Motor neuron (in vitro differentiated cells): Measurements from ENCODE around the gene ANO4. TPM values are rescaled to one million over a fixed set of nuclear protein-coding genes. Genes with fewer than 3 reads are reported as not detected.

Experiments used
- ATAC-seq, 8 experiments: fragments of 200-7000 bp; cut with Tn5 transposase; replicated peaks in 6 of 8; 2 replicates each; pipeline ENCODE4 v1.8.0; 2021; ENCODE audit warnings: mild to moderate bottlenecking in 8 of 8, moderate library complexity in 8 of 8
- H3K27ac ChIP-seq, 2 donors: fragments of 250-450 bp; sonication (Bioruptor Pico); 2 replicates each; pipeline ENCODE4 v1.9.0; 2021; ENCODE audit warnings: antibody characterized with exemption in 2 of 2, mild to moderate bottlenecking in 2 of 2, moderate library complexity in 1 of 2
- H3K4me1 ChIP-seq, 2 donors: fragments of 250-450 bp; sonication (Bioruptor Pico); replicated peaks in 1 of 2; 2 replicates each; pipeline ENCODE4 v1.6.1; 2021; ENCODE audit warnings: antibody characterized with exemption in 2 of 2, mild to moderate bottlenecking in 2 of 2, moderate library complexity in 1 of 2
- H3K4me3 ChIP-seq, 5 donors: fragments of 250-450 bp; sonication (Bioruptor Pico); 2 replicates each; pipeline ENCODE4 v1.9.0; 2021; ENCODE audit warnings: antibody characterized with exemption in 5 of 5, mild to moderate bottlenecking in 5 of 5, moderate library complexity in 4 of 5
- WGBS, 10 experiments: fragments of 450-650 bp; shearing (Covaris generic); methylation state at CpG; one replicate each; pipeline ENCODE4 v1.0.0; 2022; 5-methylcytosine and 5-hydroxymethylcytosine counted together
- in situ Hi-C, 9 experiments: fragments of 400-800 bp; cut with MboI; loops; one replicate each; pipeline ENCODE4 v1.15.0; 2021; ENCODE audit warnings: low sequenced_read_pairs in 9 of 9, low pct_unique_long_range_greater_than_20kb in 2 of 9; ENCODE audit not compliant: unreplicated experiment in 9 of 9
- total RNA-seq, 8 experiments: library from RNA; unstranded; fragments of 300-600 nt; gene quantifications; 2 replicates each; pipeline versions ENCODE4 v1.2.3 to v1.2.4, GENCODE V29; 2022

Gene ANO4
- total RNA-seq, 8 experiments from 2014 or later = 0.76 to 27.3 (median 1.7) TPM; not detected in 1

DNA sequence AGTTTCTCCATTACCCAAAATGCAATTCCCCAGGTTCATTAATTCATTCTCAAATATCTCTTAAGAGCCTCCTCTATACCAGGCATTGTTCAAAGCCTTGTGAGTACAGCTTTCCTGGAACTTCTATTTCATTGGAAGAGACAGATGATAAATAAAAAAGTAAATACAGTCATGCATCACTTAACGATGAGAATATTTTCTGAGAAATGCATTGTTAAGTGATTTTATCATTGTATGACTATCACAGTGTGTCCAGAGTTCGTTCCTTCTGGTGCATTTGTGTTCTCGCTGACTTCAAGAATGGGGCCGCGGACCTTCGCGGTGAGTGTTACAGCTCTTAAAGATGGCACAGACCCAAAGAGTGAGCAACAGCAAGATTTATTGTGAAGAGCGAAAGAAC lies 66.0 kb downstream of the ANO4 start:
- ATAC-seq = no peak
- in situ Hi-C loops = no loop called here
- no peak overlapping the region for H3K4me3 ChIP-seq
- H3K4me1 ChIP-seq = no peaks in the 10 kb centered on the region
- WGBS, 10 experiments = 40 to 100% (median 91%) methylated on average over 1 to 8 of the region's 8 CpGs; no CpG with 5 or more reads in 1 of the 10 experiments
- no peak overlapping the region for H3K27ac ChIP-seq

DNA sequence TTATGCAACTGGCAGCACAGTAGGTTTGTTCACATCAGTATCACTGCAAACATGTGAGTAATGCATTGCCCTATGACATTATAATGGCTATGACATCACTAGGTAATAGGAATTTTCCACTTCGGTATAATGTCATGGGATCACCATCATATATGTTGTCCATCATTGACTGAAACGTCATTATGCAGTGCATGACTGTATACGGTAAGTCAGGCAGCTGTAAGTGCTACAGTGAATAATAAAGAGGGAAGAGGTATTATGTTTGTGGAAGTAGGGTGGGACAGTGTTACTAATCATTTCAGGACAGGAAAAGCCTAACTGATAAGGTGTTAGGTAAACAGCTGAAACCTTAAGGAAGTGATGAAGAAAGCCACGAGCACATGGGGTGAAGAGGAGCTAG lies 68.1 kb downstream of the ANO4 start:
- H3K4me3 ChIP-seq = no peak overlapping the region
- ATAC-seq = peak in 3 of 8 experiments; percentile 69 to 76 (median 74)
- WGBS, 10 experiments = 20 to 94% (median 79%) methylated on average over 1 to 4 of the region's 4 CpGs; no CpG with 5 or more reads in 1 of the 10 experiments
- in situ Hi-C loops = no loop called here
- no peaks in the 10 kb centered on the region for H3K4me1 ChIP-seq
- H3K27ac ChIP-seq = no peak overlapping the region

DNA sequence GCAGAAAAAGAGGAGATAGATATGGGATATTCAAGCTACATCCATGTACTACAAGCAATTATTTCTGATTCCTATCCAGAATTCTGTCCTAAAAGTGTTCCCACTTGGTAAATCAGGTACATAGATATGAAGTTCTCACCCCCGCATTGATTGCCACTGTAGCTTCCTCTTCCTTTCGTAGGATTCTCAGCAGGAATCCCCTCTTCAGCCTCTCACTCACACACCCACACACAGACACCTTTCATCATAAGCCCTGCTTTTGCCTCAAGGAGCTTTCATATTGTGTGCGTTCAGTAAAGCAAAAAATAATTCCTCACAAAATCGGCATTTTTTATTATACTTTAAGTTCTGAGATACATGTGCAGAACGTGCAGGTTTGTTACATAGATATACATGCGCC lies 69.8 kb downstream of the ANO4 start:
- no peak for ATAC-seq
- H3K4me1 ChIP-seq = no peaks in the 10 kb centered on the region
- WGBS, 10 experiments = 62 to 100% (median 90%) methylated on average over 1 to 6 of the region's 6 CpGs; no CpG with 5 or more reads in 1 of the 10 experiments
- no peak overlapping the region for H3K4me3 ChIP-seq
- in situ Hi-C loops = no loop called here
- no peak overlapping the region for H3K27ac ChIP-seq

DNA sequence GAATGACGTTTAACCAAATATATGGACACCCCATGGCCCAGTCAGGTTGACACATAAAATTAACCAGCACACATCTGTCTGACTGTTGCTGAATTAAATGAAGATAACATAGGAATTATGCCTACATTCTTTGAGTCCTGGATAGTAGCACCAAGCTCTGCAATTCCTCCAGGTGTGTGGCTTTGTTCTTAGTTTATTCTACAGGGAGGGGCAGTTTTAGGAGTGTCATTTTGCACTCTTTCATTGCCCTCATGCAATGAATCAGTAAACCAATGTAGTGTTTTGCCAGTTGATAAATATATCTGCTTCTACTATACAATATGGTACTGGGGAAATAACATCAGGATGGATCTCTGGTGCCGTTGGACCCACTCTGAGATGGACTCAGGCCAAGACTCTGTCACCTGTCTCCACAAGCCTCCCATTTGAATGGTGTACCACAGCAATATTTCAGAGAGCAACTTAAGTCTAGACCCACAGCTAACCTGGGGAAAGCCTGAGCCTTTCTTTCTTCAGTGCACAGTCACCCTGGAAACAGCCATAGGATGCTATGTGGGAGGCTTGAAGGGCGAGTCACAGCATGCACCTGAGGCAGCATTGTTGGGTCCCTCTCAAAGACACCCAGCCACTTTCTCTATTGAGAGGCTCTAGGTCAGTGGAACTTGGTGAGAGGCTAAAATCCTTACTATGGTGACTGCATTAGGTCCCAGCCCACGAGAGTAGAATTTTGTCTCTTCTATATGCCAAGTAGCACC lies 73.2 kb downstream of the ANO4 start:
- no peaks in the 10 kb centered on the region for H3K4me1 ChIP-seq
- no peak for ATAC-seq
- WGBS, 10 experiments = 0 to 94% (median 67%) methylated on average over 1 to 4 of the region's 4 CpGs; no CpG with 5 or more reads in 1 of the 10 experiments
- no peak overlapping the region for H3K27ac ChIP-seq
- no peak overlapping the region for H3K4me3 ChIP-seq
- in situ Hi-C loops = no loop called here

DNA sequence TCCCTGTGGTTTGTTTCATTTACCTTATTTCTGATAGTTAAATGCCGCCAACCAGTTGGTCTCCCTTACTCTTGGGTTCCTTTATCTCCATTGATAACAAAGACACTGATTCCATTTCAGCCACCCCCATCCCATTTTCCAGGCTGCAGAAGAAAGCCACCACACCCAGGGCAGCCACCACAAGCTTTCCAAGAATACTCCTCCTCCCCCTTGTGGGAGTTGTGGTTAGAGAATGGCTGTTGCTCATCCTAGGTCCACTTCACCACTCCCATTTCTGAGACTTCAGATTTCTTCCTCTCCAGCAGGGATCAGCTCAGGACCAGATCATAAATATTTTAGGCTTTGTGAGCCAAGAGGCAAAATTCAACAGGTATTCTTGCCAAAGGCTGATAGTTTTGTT lies 73.9 kb downstream of the ANO4 start:
- Histone ChIP-seq H3K27ac (no peak overlapping the region), H3K4me1 (no peaks in the 10 kb centered on the region), H3K4me3 (no peak overlapping the region)
- in situ Hi-C loops = no loop called here
- peak in 2 of 8 experiments; percentile 100 for ATAC-seq
- WGBS, 10 experiments = 17 to 100% (median 92%) methylated on average over 1 of the region's 1 CpG; no CpG with 5 or more reads in 3 of the 10 experiments

DNA sequence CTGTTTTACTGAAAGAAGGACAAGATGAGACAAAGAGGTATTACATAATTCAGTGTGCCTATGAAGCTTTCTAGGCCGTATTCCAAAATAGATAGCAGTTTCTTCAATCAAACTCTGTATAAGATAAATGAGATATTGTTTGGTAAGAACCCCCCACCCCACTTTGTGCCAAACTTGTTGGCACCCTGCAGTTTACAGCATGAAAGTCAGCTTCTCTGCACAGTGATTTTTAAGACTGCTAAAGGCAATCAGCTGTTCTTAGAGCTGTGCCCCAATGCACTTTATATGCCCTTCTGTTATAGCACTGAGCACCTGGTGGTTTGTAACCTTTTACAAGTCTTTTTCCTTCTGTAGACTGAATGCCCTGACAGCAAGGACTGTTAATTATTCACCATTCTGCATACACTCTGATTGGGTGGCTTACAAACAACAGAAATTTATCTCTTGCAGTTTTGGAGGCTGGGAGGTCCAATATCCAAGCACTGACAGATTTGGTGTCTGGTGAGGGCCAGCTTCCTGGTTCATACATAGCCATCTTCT lies 76.7 kb downstream of the ANO4 start:
- no peaks in the 10 kb centered on the region for H3K4me1 ChIP-seq
- in situ Hi-C loops = no loop called here
- no peak overlapping the region for H3K4me3 ChIP-seq
- no peak overlapping the region for H3K27ac ChIP-seq
- WGBS, 10 experiments = 20 to 80% (median 40%) methylated on average over 1 of the region's 1 CpG; no CpG with 5 or more reads in 5 of the 10 experiments
- ATAC-seq = no peak

DNA sequence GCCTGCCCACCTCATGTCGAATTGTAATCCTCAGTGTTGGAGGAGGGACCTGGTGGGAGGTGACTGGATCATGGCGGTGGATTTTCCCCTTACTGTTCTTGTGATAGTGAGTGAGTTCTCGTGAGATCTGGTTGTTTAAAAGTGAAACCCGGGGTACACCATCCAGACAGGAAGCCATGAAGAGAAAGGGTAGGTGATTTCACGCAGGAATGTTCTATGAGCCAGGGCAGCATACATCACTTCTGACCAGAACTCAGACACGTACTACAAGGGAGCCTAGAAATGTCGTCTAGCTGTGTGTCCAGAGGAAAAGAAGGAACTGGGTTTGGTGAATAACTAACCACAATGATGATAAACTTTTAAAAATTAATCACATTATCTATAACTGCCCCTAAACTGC lies 80.6 kb downstream of the ANO4 start:
- no peak for ATAC-seq
- 55 to 100% (median 89%) methylated on average over 1 to 5 of the region's 7 CpGs; no CpG with 5 or more reads in 3 of the 10 experiments for WGBS, 10 experiments
- H3K4me3 ChIP-seq = no peak overlapping the region
- no peaks in the 10 kb centered on the region for H3K4me1 ChIP-seq
- no peak overlapping the region for H3K27ac ChIP-seq
- in situ Hi-C loops = no loop called here

DNA sequence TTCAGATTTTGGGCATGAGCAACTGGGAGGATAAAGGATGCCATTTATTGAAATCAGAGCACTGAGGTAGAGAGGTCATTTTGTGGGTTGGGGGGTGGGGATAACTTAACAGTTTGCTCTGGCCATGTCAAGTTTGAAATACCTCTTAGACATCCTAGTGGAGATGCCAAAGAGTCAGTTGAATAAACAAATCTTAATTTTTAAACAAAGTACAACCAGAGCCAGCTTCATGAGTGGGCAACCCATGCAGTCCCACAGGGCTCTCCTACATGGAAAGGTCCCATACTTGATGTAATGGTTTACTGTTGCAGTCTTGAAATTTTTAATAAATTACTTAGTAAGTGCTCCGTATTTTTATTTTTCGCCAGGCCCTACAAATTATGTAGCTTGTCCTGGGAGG lies 81.2 kb downstream of the ANO4 start:
- ATAC-seq = no peak
- in situ Hi-C loops = no loop called here

DNA sequence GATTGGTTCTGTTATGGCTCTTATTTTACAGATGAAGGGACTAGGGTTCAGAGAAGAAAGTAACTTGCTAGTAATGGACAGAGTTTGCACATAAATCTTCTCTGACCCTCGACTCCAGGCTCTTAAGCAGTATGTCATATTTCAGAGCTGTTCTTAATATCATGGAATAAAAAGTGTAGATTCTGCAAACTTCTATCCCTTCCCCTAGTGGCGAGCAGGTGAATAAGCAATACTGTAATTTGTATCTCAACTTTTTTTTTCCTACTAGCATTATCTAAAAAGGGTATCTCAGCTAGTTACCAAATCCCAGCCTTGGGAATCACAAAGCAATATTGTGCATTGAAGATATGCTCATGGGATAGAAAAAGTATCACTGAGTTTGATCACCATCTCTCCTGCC lies 83.2 kb downstream of the ANO4 start:
- ATAC-seq = no peak
- Histone ChIP-seq H3K4me3 (no peak overlapping the region), H3K4me1 (no peaks in the 10 kb centered on the region), H3K27ac (no peak overlapping the region)
- in situ Hi-C loops = no loop called here
- 0 to 86% (median 17%) methylated on average over 1 to 2 of the region's 2 CpGs; no CpG with 5 or more reads in 1 of the 10 experiments for WGBS, 10 experiments

More for the DNA sequence above, 81.2 kb downstream of the ANO4 start:
- 17 to 100% (median 83%) methylated on average over 1 to 2 of the region's 2 CpGs; no CpG with 5 or more reads in 1 of the 10 experiments for WGBS, 10 experiments
- Histone ChIP-seq H3K4me3 (no peak overlapping the region), H3K27ac (no peak overlapping the region), H3K4me1 (no peaks in the 10 kb centered on the region)

DNA sequence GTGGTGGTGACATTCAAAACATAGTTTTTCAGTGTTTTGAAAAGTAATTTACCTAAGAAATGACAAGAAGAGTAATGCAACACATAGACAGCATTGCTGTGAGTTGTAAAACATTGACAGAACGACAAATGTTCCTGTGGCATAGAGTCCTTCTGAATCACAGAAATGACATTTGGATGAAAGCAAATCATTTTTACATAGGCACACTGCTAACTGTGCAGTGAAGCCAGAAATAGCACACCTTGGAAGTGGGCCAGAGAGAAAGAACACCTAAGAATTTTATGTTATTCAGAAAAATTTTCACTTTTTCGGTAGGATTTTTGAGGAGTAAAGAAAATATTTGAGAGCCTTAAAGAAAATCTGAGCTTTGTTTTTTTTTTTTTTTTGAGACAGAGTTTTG lies 100.6 kb downstream of the ANO4 start:
- 41 to 100% (median 83%) methylated on average over 1 to 2 of the region's 2 CpGs; no CpG with 5 or more reads in 1 of the 10 experiments for WGBS, 10 experiments
- Histone ChIP-seq H3K27ac (no peak overlapping the region), H3K4me1 (no peaks in the 10 kb centered on the region), H3K4me3 (no peak overlapping the region)
- in situ Hi-C loops = no loop called here
- no peak for ATAC-seq

DNA sequence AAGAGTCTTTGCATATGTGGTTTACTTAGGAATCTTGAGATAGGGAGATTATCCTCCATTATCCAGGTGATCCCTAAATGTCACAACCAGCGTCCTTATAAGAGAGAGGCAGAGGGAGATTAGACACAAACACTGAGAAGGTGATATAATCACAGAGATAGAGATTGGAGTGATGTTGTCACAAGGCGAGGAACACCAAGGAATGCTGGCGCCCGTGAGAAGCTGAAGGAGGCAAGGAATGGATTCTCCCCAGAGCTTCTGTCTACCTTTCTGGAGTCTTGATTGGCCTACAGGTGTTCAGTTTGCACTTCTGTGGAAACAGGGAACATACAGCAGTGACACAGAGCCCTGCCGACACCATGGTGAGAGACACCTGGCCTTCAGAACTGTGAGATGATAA lies 101.6 kb downstream of the ANO4 start:
- no peak for ATAC-seq
- 40 to 100% (median 72%) methylated on average over 1 to 5 of the region's 5 CpGs; no CpG with 5 or more reads in 2 of the 10 experiments for WGBS, 10 experiments
- H3K4me1 ChIP-seq = no peaks in the 10 kb centered on the region
- no peak overlapping the region for H3K27ac ChIP-seq
- in situ Hi-C loops = no loop called here
- H3K4me3 ChIP-seq = no peak overlapping the region

DNA sequence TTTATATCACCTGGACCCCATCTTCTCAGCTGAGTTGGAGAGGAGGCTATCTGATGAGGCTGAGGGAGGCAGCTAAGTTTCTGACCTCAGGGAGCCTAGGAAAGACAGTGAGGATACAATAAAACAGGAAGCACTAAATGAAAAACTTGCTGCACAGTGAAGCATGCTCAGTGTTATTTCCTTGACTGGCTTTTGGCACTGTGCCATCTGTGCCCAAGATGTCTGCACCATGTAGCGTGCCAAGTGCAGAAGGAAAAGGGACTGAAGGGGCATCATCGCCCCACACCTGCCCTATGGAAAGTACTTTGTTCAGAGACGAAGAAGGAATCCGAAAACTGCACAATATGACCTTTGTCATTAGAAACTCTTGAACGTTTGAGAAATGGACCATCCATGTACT lies 102.7 kb downstream of the ANO4 start:
- Histone ChIP-seq H3K4me3 (no peak overlapping the region), H3K27ac (no peak overlapping the region), H3K4me1 (no peaks in the 10 kb centered on the region)
- 50 to 100% (median 84%) methylated on average over 2 to 5 of the region's 5 CpGs; no CpG with 5 or more reads in 1 of the 10 experiments for WGBS, 10 experiments
- ATAC-seq = no peak
- in situ Hi-C loops = no loop called here

DNA sequence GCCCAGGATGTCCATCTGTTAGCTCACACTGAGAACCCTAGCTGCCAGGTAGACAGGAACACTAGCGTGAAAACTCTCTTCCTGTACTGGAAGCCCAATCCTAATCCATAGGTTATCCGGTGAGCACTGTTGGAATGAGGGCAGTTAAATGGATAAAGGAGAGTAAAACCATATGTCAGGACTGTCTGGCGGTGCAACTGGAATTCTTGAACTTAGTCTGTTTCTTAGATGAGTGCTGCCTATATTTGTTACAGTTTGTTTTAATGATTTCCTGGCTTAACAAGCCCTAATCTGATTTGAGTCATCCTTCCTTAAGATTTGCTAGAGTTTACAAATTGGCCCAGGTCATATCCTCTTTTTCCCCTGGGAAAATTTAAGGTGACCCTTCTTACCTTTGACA lies 104.7 kb downstream of the ANO4 start:
- H3K4me1 ChIP-seq = no peaks in the 10 kb centered on the region
- in situ Hi-C loops = no loop called here
- no peak for ATAC-seq
- WGBS, 10 experiments = 0 to 90% (median 71%) methylated on average over 1 to 3 of the region's 3 CpGs; no CpG with 5 or more reads in 5 of the 10 experiments
- no peak overlapping the region for H3K4me3 ChIP-seq
- no peak overlapping the region for H3K27ac ChIP-seq
